HCT116 (cell line): Measurements from ENCODE around the gene ARRDC5. TPM values are rescaled to one million over a fixed set of nuclear protein-coding genes. Genes with fewer than 3 reads are reported as not detected.

ENCODE experiments used
- ATAC-seq: fragments of 200-7000 bp; cut with Tn5 transposase; 2 replicates; pipeline ENCODE4 v1.9.1; 2020; ENCODE audit warnings: mild to moderate bottlenecking, moderate library complexity
- BruUV-seq: library from RNA; stranded (reverse); fragments of 400-500 nt; replicated peaks from 2 replicates; lab custom pipeline; 2021; lab: Mats Ljungman, UMichigan
- CTCF ChIA-PET: fragments of 300-600 bp; sonication (Branson Sonifier 250); formaldehyde crosslinking; loops from one replicate; lab custom pipeline; 2021; ENCODE audit warnings: antibody characterized with exemption; lab: Charles Lee
- POLR2A ChIA-PET: fragments of 300-600, 350-600 bp; sonication (Branson Sonifier 250); formaldehyde crosslinking; loops from one replicate; lab custom pipeline; 2021; ENCODE audit warnings: antibody characterized with exemption; lab: Charles Lee
- RAD21 ChIA-PET, 2 experiments: fragments of 300-600 bp; sonication (Branson Sonifier 250); formaldehyde crosslinking; loops; one replicate each; lab custom pipeline; 2023; ENCODE audit warnings: low total read pairs in 2 of 2; ENCODE audit not compliant: uncharacterized antibody in 2 of 2, unreplicated experiment in 2 of 2, low non-redundant PET in 1 of 2; lab: Charles Lee
- DNase-seq: peaks from one replicate; pipeline ENCODE4 v3.0.0-alpha.2; 2010; ENCODE audit warnings: low read depth, low spot score
- H2AFZ ChIP-seq: fragments of 200-600 bp; shearing (Covaris generic), sonication (generic); 2 replicates; pipeline ENCODE4 v1.6.1; 2017; ENCODE audit warnings: low read depth, mixed run types, mixed read lengths, antibody characterized with exemption, low read length; ENCODE audit not compliant: poor library complexity, severe bottlenecking
- H3K27ac ChIP-seq: 2 replicates; pipeline ENCODE4 v1.5.1; 2012; ENCODE audit warnings: low read depth, low read length
- H3K27me3 ChIP-seq: fragments of 200-600 bp; sonication (generic); 2 replicates; pipeline ENCODE4 v1.6.1; 2016; ENCODE audit warnings: mixed run types, low read length, mixed read lengths; ENCODE audit not compliant: insufficient read depth
- H3K36me3 ChIP-seq, 2 experiments: fragments of 200-500 bp in 1 of 2; fragments of 200-600 bp in 1 of 2; sonication (Bioruptor generic) in 1 of 2; sonication (generic) in 1 of 2; 2 replicates each; pipeline versions ENCODE4 v1.5.1 to v1.6.1; 2014 to 2016; ENCODE audit warnings: low read length in 2 of 2, inconsistent platforms in 1 of 2, mixed read lengths in 1 of 2, mixed run types in 1 of 2; ENCODE audit not compliant: insufficient read depth in 2 of 2, control insufficient read depth in 1 of 2
- H3K4me1 ChIP-seq, 2 experiments: fragments of 200-600 bp in 1 of 2; sonication (generic) in 1 of 2; 2 replicates each; pipeline versions ENCODE4 v1.5.1 to v1.6.1; 2012 to 2017; ENCODE audit warnings: low read length in 2 of 2, inconsistent platforms in 1 of 2, mild to moderate bottlenecking in 1 of 2, mixed read lengths in 1 of 2, mixed run types in 1 of 2, moderate library complexity in 1 of 2; ENCODE audit not compliant: insufficient read depth in 2 of 2, control insufficient read depth in 1 of 2
- H3K4me2 ChIP-seq: fragments of 200-600 bp; sonication (generic); 2 replicates; pipeline ENCODE4 v1.6.1; 2017; ENCODE audit warnings: mixed run types, low read length, mixed read lengths
- H3K4me3 ChIP-seq, 2 experiments: fragments of 200-600 bp in 1 of 2; sonication (generic) in 1 of 2; replicated peaks in 1 of 2; 2 replicates each; pipeline ENCODE4 v1.5.1; 2011 to 2016; ENCODE audit warnings: low read length in 2 of 2, control low read depth in 1 of 2, low read depth in 1 of 2, mild to moderate bottlenecking in 1 of 2, mixed read lengths in 1 of 2, mixed run types in 1 of 2
- H3K79me2 ChIP-seq: fragments of 200-600 bp; sonication (generic); 2 replicates; pipeline ENCODE4 v1.6.1; 2017; ENCODE audit warnings: mild to moderate bottlenecking, mixed run types, low read length, moderate library complexity, mixed read lengths; ENCODE audit not compliant: insufficient read depth
- H3K9ac ChIP-seq: fragments of 200-600 bp; sonication (generic); 2 replicates; pipeline ENCODE4 v1.6.1; 2016; ENCODE audit warnings: low read length, mixed read lengths
- H3K9me2 ChIP-seq: fragments of 200-600 bp; sonication (generic), shearing (Covaris generic); 2 replicates; pipeline ENCODE4 v1.6.1; 2017; ENCODE audit warnings: mixed run types, mild to moderate bottlenecking, moderate library complexity; ENCODE audit not compliant: insufficient read depth
- H3K9me3 ChIP-seq, 2 experiments: fragments of 200-500 bp in 1 of 2; fragments of 200-600 bp in 1 of 2; sonication (Bioruptor generic) in 1 of 2; sonication (generic) in 1 of 2; 2 replicates each; pipeline ENCODE4 v1.6.1; 2014 to 2017; ENCODE audit warnings: low read length in 2 of 2, mixed read lengths in 2 of 2, inconsistent platforms in 1 of 2, low read depth in 1 of 2, mild to moderate bottlenecking in 1 of 2, mixed run types in 1 of 2, moderate library complexity in 1 of 2; ENCODE audit not compliant: control insufficient read depth in 1 of 2, insufficient read depth in 1 of 2
- H4K20me1 ChIP-seq: fragments of 200-600 bp; sonication (generic), shearing (Covaris generic); 2 replicates; pipeline ENCODE4 v1.6.1; 2017; ENCODE audit warnings: mixed run types, mild to moderate bottlenecking, moderate library complexity; ENCODE audit not compliant: insufficient read depth
- ATF3 ChIP-seq: IDR thresholded peaks from 2 replicates; pipeline ENCODE4 v1.6.1; 2012
- CEBPB ChIP-seq: IDR thresholded peaks from 2 replicates; pipeline ENCODE4 v1.6.1; 2012; ENCODE audit warnings: low read depth
- EGR1 ChIP-seq: IDR thresholded peaks from 2 replicates; pipeline ENCODE4 v1.6.1; 2012; ENCODE audit warnings: low read depth
- EZH2 ChIP-seq: fragments of 200-600 bp; sonication (generic); IDR thresholded peaks from 2 replicates; pipeline ENCODE4 v1.6.1; 2017; ENCODE audit warnings: antibody characterized with exemption, mixed run types
- FOSL1 ChIP-seq: IDR thresholded peaks from 2 replicates; pipeline ENCODE4 v1.6.1; 2012; ENCODE audit warnings: low read depth
- JUND ChIP-seq: IDR thresholded peaks from 2 replicates; pipeline ENCODE4 v1.6.1; 2012
- REST ChIP-seq: IDR thresholded peaks from 2 replicates; pipeline ENCODE4 v1.6.1; 2012; ENCODE audit warnings: low read depth
- SIN3A ChIP-seq: IDR thresholded peaks from 2 replicates; pipeline ENCODE4 v1.6.1; 2012; ENCODE audit warnings: low read depth
- SP1 ChIP-seq: IDR thresholded peaks from 2 replicates; pipeline ENCODE4 v1.6.1; 2012; ENCODE audit warnings: low read depth
- TCF7L2 ChIP-seq: IDR thresholded peaks from 2 replicates; pipeline ENCODE4 v1.7.0; 2011; ENCODE audit warnings: borderline replicate concordance, inconsistent platforms; ENCODE audit not compliant: insufficient read depth, insufficient read length; ENCODE audit errors: extremely low read depth
- ZNF274 ChIP-seq: fragments of 200-500 bp; sonication (Bioruptor generic); IDR thresholded peaks from 2 replicates; pipeline ENCODE4 v1.6.1; 2014; ENCODE audit warnings: mild to moderate bottlenecking, low read depth, low read length, inconsistent platforms
- intact Hi-C: fragments of 100-400 bp; cut with micrococcal nuclease; formaldehyde crosslinking; loops from 2 replicates; pipeline ENCODE4 v1.10.0; 2022
- total RNA-seq: library from RNA; stranded (reverse); gene quantifications from one replicate; pipeline ENCODE4 v1.2.1, GENCODE V29; 2021; ENCODE audit not compliant: unreplicated experiment

Gene ARRDC5
- total RNA-seq, 1 experiment from 2014 or later, result not detected

- Histone ChIP-seq H3K27ac (no peak overlapping the region), H3K4me2 (peak overlapping the region; percentile 33), H3K9ac (no peak overlapping the region), H3K36me3 (no peaks in the 10 kb centered on the region), H4K20me1 (no peaks in the 10 kb centered on the region), H3K4me1 (peaks cover 8 to 11% of the 10 kb centered on the region in 2 experiments; a peak in 3 of 4 replicates), H3K9me3 (no peaks in the 10 kb centered on the region), H3K79me2 (no peaks in the 10 kb centered on the region), H3K4me3 (no peak overlapping the region), H3K27me3 (no peaks in the 10 kb centered on the region), H3K9me2 (no peaks in the 10 kb centered on the region), H2AFZ (no peak overlapping the region)
- intact Hi-C loops, result no loop called here
- DNase-seq (no peak), ATAC-seq (peak; percentile 78)
- ChIA-PET CTCF (no interaction called here), RAD21 (no interaction called here), POLR2A (no interaction called here)
- no peak for TF ChIP-seq TCF7L2
- TF ChIP-seq FOSL1, result no peak
- no peak for TF ChIP-seq ZNF274
- no peak for TF ChIP-seq EZH2
- TF ChIP-seq EGR1, result no peak
- TF ChIP-seq JUND, result no peak
- TF ChIP-seq CEBPB, result no peak
- no peak for TF ChIP-seq ATF3
- no peak for TF ChIP-seq REST
- no peak for TF ChIP-seq SIN3A
- no peak for TF ChIP-seq SP1
- BruUV-seq, result no TSS peak
These were observed 23.7 kb downstream of the ARRDC5 start for GRCh38 chr19:4879041-4879440.
